ENCODE data around the gene RALB.
A peak's percentile ranks its signal among the peaks of the same experiment; 100 is the strongest.
"Not testable (repeated sequence)": the region's sequence is repeated elsewhere in the genome, so short reads cannot be mapped to it uniquely, and the experiment has no call there.

The RALB gene

GRCh38 chr2:120299561-120299960 is 46.9 kb downstream of the RALB start:
- no peak for DNase-seq

- DNase-seq: no peak
These were observed 47.7 kb downstream of the RALB start for GRCh38 chr2:120300385-120300784.

- no peak for DNase-seq
These were observed 48.6 kb downstream of the RALB start for GRCh38 chr2:120301284-120301683.

- no peak for DNase-seq
These were observed 49.6 kb downstream of the RALB start for GRCh38 chr2:120302301-120302700.

- DNase-seq: no peak
These were observed 50.5 kb downstream of the RALB start for GRCh38 chr2:120303177-120303576.

GRCh38 chr2:120305296-120305695 is 52.6 kb downstream of the RALB start:
- no peak for DNase-seq

- no peak for DNase-seq
These were observed 53.4 kb downstream of the RALB start for GRCh38 chr2:120305937-120306490.

GRCh38 chr2:120307482-120307881 is 54.8 kb downstream of the RALB start:
- no peak for DNase-seq

GRCh38 chr2:120308038-120308910 is 55.6 kb downstream of the RALB start:
- no peak for DNase-seq

GRCh38 chr2:120310136-120310535 is 57.5 kb downstream of the RALB start:
- DNase-seq: no peak

GRCh38 chr2:120310841-120311240 is 58.2 kb downstream of the RALB start:
- not testable (repeated sequence) for DNase-seq

- DNase-seq: no peak
These were observed 59.4 kb downstream of the RALB start for GRCh38 chr2:120312076-120312475.

GRCh38 chr2:120312860-120313694 is 60.4 kb downstream of the RALB start:
- DNase-seq: peak; percentile 59

GRCh38 chr2:120313695-120314615 is 61.3 kb downstream of the RALB start:
- no peak for DNase-seq

GRCh38 chr2:120314690-120315366 is 62.2 kb downstream of the RALB start:
- no peak for DNase-seq

- no peak for DNase-seq
These were observed 62.8 kb downstream of the RALB start for GRCh38 chr2:120315367-120316033.

GRCh38 chr2:120316071-120316470 is 63.4 kb downstream of the RALB start:
- no peak for DNase-seq

- DNase-seq: no peak
These were observed 64.0 kb downstream of the RALB start for GRCh38 chr2:120316528-120317179.

GRCh38 chr2:120317180-120317533 is 64.5 kb downstream of the RALB start:
- no peak for DNase-seq

GRCh38 chr2:120317916-120318315 is 65.3 kb downstream of the RALB start:
- DNase-seq: no peak

- DNase-seq: no peak
These were observed 66.0 kb downstream of the RALB start for GRCh38 chr2:120318626-120319025.

Data from stimulated activated naive CD4-positive, alpha-beta T cell treated with Interleukin-2 at 50 U/mL for 16 hours (primary cell).